CD4-positive, alpha-beta T cell (primary cell): ENCODE measurements around the gene PRICKLE2. TPM values are rescaled to one million over a fixed set of nuclear protein-coding genes. Genes with fewer than 3 reads are reported as not detected.

Experiments
- ATAC-seq: fragments of 200-7000 bp; cut with Tn5 transposase; one replicate; pipeline ENCODE4 v1.10.0; 2022; ENCODE audit warnings: mild to moderate bottlenecking; ENCODE audit not compliant: poor library complexity
- CTCF ChIA-PET: fragments of 350-600 bp; sonication (Branson Sonifier 250); formaldehyde crosslinking; loops from one replicate; lab custom pipeline; 2021; ENCODE audit warnings: antibody characterized with exemption, inconsistent platforms; lab: Charles Lee
- POLR2A ChIA-PET: fragments of 350-600 bp; sonication (Branson Sonifier 250); formaldehyde crosslinking; loops from one replicate; lab custom pipeline; 2021; ENCODE audit warnings: antibody characterized with exemption, inconsistent platforms; lab: Charles Lee
- DNase-seq, 14 experiments: peaks; one replicate each; pipeline ENCODE4 v3.0.0-alpha.2; 2013 to 2020; ENCODE audit warnings: mixed read lengths in 2 of 14
- H3K27ac ChIP-seq, 2 donors: one replicate each; pipeline versions ENCODE4 v1.5.1 to v1.7.0; 2013; ENCODE audit warnings: low read length in 2 of 2, low read depth in 1 of 2, mild to moderate bottlenecking in 1 of 2
- H3K27me3 ChIP-seq, 2 experiments: 1 replicate in 1 of 2; 2 replicates in 1 of 2; pipeline versions ENCODE4 v1.6.1 to v1.7.0; 2013; ENCODE audit warnings: low read length in 2 of 2, control low read depth in 1 of 2, mild to moderate bottlenecking in 1 of 2, moderate library complexity in 1 of 2; ENCODE audit not compliant: insufficient read depth in 2 of 2, control insufficient read depth in 1 of 2
- H3K36me3 ChIP-seq: one replicate; pipeline ENCODE4 v1.6.1; 2013; ENCODE audit warnings: low read length, control low read depth; ENCODE audit not compliant: insufficient read depth
- H3K4me1 ChIP-seq: one replicate; pipeline ENCODE4 v1.6.1; 2013; ENCODE audit warnings: low read length, control low read depth; ENCODE audit not compliant: insufficient read depth
- H3K4me3 ChIP-seq: one replicate; pipeline ENCODE4 v1.5.1; 2013; ENCODE audit warnings: mild to moderate bottlenecking, low read length, moderate library complexity
- H3K9me3 ChIP-seq, 2 experiments: 1 replicate in 1 of 2; 2 replicates in 1 of 2; pipeline versions ENCODE4 v1.6.1 to v1.7.0; 2013; ENCODE audit warnings: low read length in 2 of 2, mild to moderate bottlenecking in 2 of 2, control low read depth in 1 of 2, moderate library complexity in 1 of 2; ENCODE audit not compliant: control insufficient read depth in 1 of 2, insufficient read depth in 1 of 2
- H3K27ac Mint-ChIP-seq: one replicate; pipeline ENCODE4 v1.8.0; 2020; ENCODE audit warnings: mixed read lengths
- H3K27me3 Mint-ChIP-seq: one replicate; pipeline ENCODE4 v1.8.0; 2021; ENCODE audit warnings: mixed read lengths
- H3K36me3 Mint-ChIP-seq: one replicate; pipeline ENCODE4 v1.8.0; 2021; ENCODE audit warnings: low read depth, mixed read lengths
- H3K4me1 Mint-ChIP-seq: one replicate; pipeline ENCODE4 v1.8.0; 2021; ENCODE audit warnings: low read depth, mixed read lengths
- H3K4me3 Mint-ChIP-seq: one replicate; pipeline ENCODE4 v1.8.0; 2020; ENCODE audit warnings: mild to moderate bottlenecking, mixed read lengths
- H3K9me3 Mint-ChIP-seq: one replicate; pipeline ENCODE4 v1.8.0; 2020; ENCODE audit warnings: mixed read lengths
- intact Hi-C, 2 experiments: fragments of 100-400 bp; cut with DNase I in 1 of 2; cut with micrococcal nuclease in 1 of 2; formaldehyde crosslinking; loops; one replicate each; pipeline versions ENCODE4 v1.15.1 to v1.9.0; 2023 to 2025; cut with DNase I, micrococcal nuclease
- total RNA-seq, 174 experiments: library from RNA in 2 of 174; stranded (reverse) in 2 of 174; gene quantifications; one replicate each; pipeline ENCODE4 v1.2.3 and lab custom pipeline; 2021 to 2026
- TF ChIP-seq, protein P1 (sequence below): fragments of 200-600 bp; IDR thresholded peaks from one replicate; pipeline ENCODE4 v1.8.0; 2022; ENCODE audit warnings: antibody characterized with exemption, mild to moderate bottlenecking

The PRICKLE2 gene
- total RNA-seq, 2 experiments from 2014 or later = not detected

DNA sequence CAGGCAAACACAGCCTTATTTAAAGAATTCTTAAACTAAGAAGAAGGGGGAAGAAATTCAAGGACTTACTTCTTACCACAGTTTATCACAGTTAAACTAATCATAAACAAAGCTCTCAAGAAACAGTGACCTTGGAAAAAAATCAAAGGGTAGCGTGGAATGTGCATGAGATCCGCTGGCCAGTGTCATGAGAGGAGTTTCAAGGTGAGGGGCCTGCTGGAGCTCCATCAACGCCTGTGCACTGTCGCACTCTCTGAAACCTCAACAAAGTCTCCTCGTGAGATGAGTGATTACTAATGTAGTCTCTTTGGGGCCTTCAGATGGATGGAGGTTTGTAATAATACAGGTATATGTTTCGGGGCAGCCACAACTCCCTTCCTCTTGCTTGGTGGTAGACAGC lies 28.4 kb upstream of the PRICKLE2 start:
- Histone ChIP-seq H3K9me3 (peaks cover 0 to 4% of the 10 kb centered on the region in 2 experiments), H3K27ac (no peak overlapping the region), H3K4me1 (no peaks in the 10 kb centered on the region), H3K27me3 (no peaks in the 10 kb centered on the region), H3K4me3 (no peak overlapping the region), H3K36me3 (no peaks in the 10 kb centered on the region)
- ATAC-seq (no peak), DNase-seq (no peak)
- Mint-ChIP-seq H3K27ac (no peak overlapping the region), H3K36me3 (no peaks in the 10 kb centered on the region), H3K4me3 (no peak overlapping the region), H3K9me3 (no peaks in the 10 kb centered on the region), H3K4me1 (no peaks in the 10 kb centered on the region), H3K27me3 (peaks cover 10% of the 10 kb centered on the region)
- intact Hi-C loops = no loop called here
- TF ChIP-seq, protein P1, sequence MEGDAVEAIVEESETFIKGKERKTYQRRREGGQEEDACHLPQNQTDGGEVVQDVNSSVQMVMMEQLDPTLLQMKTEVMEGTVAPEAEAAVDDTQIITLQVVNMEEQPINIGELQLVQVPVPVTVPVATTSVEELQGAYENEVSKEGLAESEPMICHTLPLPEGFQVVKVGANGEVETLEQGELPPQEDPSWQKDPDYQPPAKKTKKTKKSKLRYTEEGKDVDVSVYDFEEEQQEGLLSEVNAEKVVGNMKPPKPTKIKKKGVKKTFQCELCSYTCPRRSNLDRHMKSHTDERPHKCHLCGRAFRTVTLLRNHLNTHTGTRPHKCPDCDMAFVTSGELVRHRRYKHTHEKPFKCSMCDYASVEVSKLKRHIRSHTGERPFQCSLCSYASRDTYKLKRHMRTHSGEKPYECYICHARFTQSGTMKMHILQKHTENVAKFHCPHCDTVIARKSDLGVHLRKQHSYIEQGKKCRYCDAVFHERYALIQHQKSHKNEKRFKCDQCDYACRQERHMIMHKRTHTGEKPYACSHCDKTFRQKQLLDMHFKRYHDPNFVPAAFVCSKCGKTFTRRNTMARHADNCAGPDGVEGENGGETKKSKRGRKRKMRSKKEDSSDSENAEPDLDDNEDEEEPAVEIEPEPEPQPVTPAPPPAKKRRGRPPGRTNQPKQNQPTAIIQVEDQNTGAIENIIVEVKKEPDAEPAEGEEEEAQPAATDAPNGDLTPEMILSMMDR = no peak
- POLR2A ChIA-PET = no interaction called here
- CTCF ChIA-PET = no interaction called here

GRCh38 chr3:64251019-64251418 lies 25.8 kb upstream of the PRICKLE2 start:
- ATAC-seq (no peak), DNase-seq (no peak)
- no peak overlapping the region for H3K27ac ChIP-seq
- H3K4me3 ChIP-seq = no peak overlapping the region
- H3K36me3 ChIP-seq = no peaks in the 10 kb centered on the region
- Mint-ChIP-seq H3K27me3 (peaks cover 10% of the 10 kb centered on the region), H3K4me1 (no peaks in the 10 kb centered on the region), H3K9me3 (no peaks in the 10 kb centered on the region), H3K27ac (no peak overlapping the region), H3K36me3 (no peaks in the 10 kb centered on the region), H3K4me3 (no peak overlapping the region)
- intact Hi-C loops = no loop called here
- no peaks in the 10 kb centered on the region for H3K27me3 ChIP-seq
- ChIA-PET POLR2A (no interaction called here), CTCF (no interaction called here)
- no peaks in the 10 kb centered on the region for H3K4me1 ChIP-seq
- TF ChIP-seq, protein P1 = no peak
- no peaks in the 10 kb centered on the region for H3K9me3 ChIP-seq

DNA sequence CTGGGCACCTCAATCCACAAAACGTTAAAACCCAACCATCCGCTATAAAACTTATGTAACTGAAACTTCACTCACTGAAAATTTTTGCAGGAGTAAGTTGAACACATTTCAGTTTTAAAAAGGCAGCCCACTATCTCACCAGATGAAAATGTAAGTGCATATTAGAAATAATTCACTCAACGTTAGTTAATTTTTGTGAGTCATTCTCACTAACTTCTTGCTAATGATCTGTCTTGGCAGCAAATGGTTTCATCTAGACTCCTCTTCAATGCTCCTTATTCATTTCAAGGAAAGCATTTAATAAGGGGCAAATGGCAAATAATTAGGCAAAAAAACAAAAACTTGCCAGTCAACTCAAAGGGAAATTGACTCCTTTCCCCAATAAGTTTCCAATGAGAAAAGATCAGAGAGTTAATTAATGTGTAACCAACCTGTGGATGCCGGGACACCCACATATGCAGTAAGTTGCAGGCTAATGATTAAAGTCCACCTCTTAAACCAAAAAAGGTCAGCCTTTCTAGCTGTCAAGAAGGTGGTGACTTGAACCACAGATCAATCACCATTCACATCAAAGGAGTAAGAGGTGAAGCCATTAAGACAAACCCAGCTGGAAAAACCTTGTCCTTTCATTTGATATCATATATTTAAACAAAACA lies 22.9 kb upstream of the PRICKLE2 start:
- ChIA-PET POLR2A (no interaction called here), CTCF (no interaction called here)
- no peak overlapping the region for H3K27ac ChIP-seq
- Mint-ChIP-seq H3K4me1 (no peaks in the 10 kb centered on the region), H3K4me3 (no peak overlapping the region), H3K27ac (no peak overlapping the region), H3K36me3 (no peaks in the 10 kb centered on the region), H3K9me3 (no peaks in the 10 kb centered on the region), H3K27me3 (peaks cover 15% of the 10 kb centered on the region)
- no peaks in the 10 kb centered on the region for H3K4me1 ChIP-seq
- H3K36me3 ChIP-seq = no peaks in the 10 kb centered on the region
- H3K27me3 ChIP-seq = no peaks in the 10 kb centered on the region
- DNase-seq (no peak), ATAC-seq (no peak)
- no peaks in the 10 kb centered on the region for H3K9me3 ChIP-seq
- TF ChIP-seq, protein P1 = no peak
- intact Hi-C loops = no loop called here
- no peak overlapping the region for H3K4me3 ChIP-seq
